PC-3 (cell line): ENCODE results near the gene RAI14. TPM values are rescaled to one million over a fixed set of nuclear protein-coding genes. Genes with fewer than 3 reads are reported as not detected.

Source experiments
- ATAC-seq: fragments of 200-7000 bp; cut with Tn5 transposase; 2 replicates; pipeline ENCODE4 v1.9.1; 2020; ENCODE audit warnings: mild to moderate bottlenecking, moderate library complexity
- BruUV-seq: library from RNA; stranded (reverse); fragments of 400-500 nt; replicated peaks from 2 replicates; lab custom pipeline; 2021; lab: Mats Ljungman, UMichigan
- CTCF ChIA-PET: fragments of 300-600 bp; sonication (Branson Sonifier 250); formaldehyde crosslinking; loops from one replicate; lab custom pipeline; 2022; ENCODE audit warnings: antibody characterized with exemption; lab: Charles Lee
- POLR2A ChIA-PET: fragments of 300-600 bp; sonication (Branson Sonifier 250); formaldehyde crosslinking; loops from one replicate; lab custom pipeline; 2022; ENCODE audit warnings: antibody characterized with exemption; ENCODE audit not compliant: unreplicated experiment; lab: Charles Lee
- DNase-seq: peaks from one replicate; pipeline ENCODE4 v3.0.0-alpha.2; 2015
- H2AFZ ChIP-seq: fragments of 300-600 bp; sonication (generic); 2 replicates; pipeline ENCODE4 v1.6.0; 2016; ENCODE audit warnings: antibody characterized with exemption, low read length
- H3F3A ChIP-seq: fragments of 300-600 bp; sonication (generic); one replicate; pipeline ENCODE4 v1.6.0; 2017; ENCODE audit warnings: antibody characterized with exemption, low read length, control low read depth, mild to moderate bottlenecking; ENCODE audit not compliant: unreplicated experiment
- H3K27ac ChIP-seq: fragments of 300-600 bp; sonication (generic); 2 replicates; pipeline ENCODE4 v1.5.1; 2016; ENCODE audit warnings: mild to moderate bottlenecking, low read length
- H3K27me3 ChIP-seq: fragments of 300-600 bp; sonication (generic); 2 replicates; pipeline ENCODE4 v1.6.1; 2016; ENCODE audit warnings: low read length, mixed read lengths
- H3K36me3 ChIP-seq: fragments of 300-600 bp; sonication (generic); 2 replicates; pipeline ENCODE4 v1.6.1; 2016; ENCODE audit warnings: low read depth, mixed run types, low read length, mixed read lengths
- H3K4me1 ChIP-seq: fragments of 300-600 bp; sonication (generic); 2 replicates; pipeline ENCODE4 v1.5.1; 2016; ENCODE audit warnings: low read length; ENCODE audit not compliant: insufficient read depth
- H3K4me2 ChIP-seq: fragments of 300-600 bp; sonication (generic); 2 replicates; pipeline ENCODE4 v1.6.0; 2016; ENCODE audit warnings: low read length
- H3K4me3 ChIP-seq: fragments of 300-600 bp; sonication (generic); 2 replicates; pipeline ENCODE4 v1.5.1; 2016; ENCODE audit warnings: mild to moderate bottlenecking, low read length, mixed read lengths
- H3K79me2 ChIP-seq: fragments of 300-600 bp; sonication (generic); 2 replicates; pipeline ENCODE4 v1.6.1; 2017; ENCODE audit warnings: low read length, mixed read lengths
- H3K9ac ChIP-seq: fragments of 300-600 bp; sonication (generic); 2 replicates; pipeline ENCODE4 v1.6.0; 2016; ENCODE audit warnings: mild to moderate bottlenecking, low read length
- H3K9me2 ChIP-seq: fragments of 300-600 bp; sonication (generic); replicated peaks from 2 replicates; pipeline ENCODE4 v1.6.1; 2016; ENCODE audit warnings: mixed run types, low read length, mixed read lengths
- H3K9me3 ChIP-seq: fragments of 300-600 bp; sonication (generic); 2 replicates; pipeline ENCODE4 v1.6.1; 2016; ENCODE audit warnings: low read length, mixed read lengths
- H4K20me1 ChIP-seq: fragments of 300-600 bp; sonication (generic); 2 replicates; pipeline ENCODE4 v1.6.1; 2016; ENCODE audit warnings: low read length, mixed read lengths
- EZH2 ChIP-seq: fragments of 300-600 bp; sonication (generic); IDR thresholded peaks from one replicate; pipeline ENCODE4 v1.6.1; 2017; ENCODE audit warnings: antibody characterized with exemption, mild to moderate bottlenecking, low read length; ENCODE audit not compliant: unreplicated experiment
- EZH2phosphoT487 ChIP-seq: fragments of 300-600 bp; sonication (generic); IDR thresholded peaks from 2 replicates; pipeline ENCODE4 v1.6.1; 2018; ENCODE audit warnings: mild to moderate bottlenecking, antibody characterized with exemption, low read length, borderline replicate concordance
- intact Hi-C: fragments of 100-400 bp; cut with micrococcal nuclease; formaldehyde crosslinking; loops from 2 replicates; pipeline ENCODE4 v1.9.0; 2023
- total RNA-seq: library from RNA; depleted of rRNA; stranded (reverse); fragments of >200 nt; gene quantifications from 2 replicates; pipeline ENCODE4 v1.2.3, GENCODE V29; 2014
- TF ChIP-seq, protein P1 (sequence below): fragments of 300-600 bp; sonication (generic); conservative IDR thresholded peaks from 2 replicates; pipeline ENCODE4 v1.5.1; 2017; ENCODE audit warnings: antibody characterized with exemption, low read depth, mild to moderate bottlenecking, low read length

Gene RAI14
- total RNA-seq, 1 experiment from 2014 or later, result 73.5 TPM

DNA sequence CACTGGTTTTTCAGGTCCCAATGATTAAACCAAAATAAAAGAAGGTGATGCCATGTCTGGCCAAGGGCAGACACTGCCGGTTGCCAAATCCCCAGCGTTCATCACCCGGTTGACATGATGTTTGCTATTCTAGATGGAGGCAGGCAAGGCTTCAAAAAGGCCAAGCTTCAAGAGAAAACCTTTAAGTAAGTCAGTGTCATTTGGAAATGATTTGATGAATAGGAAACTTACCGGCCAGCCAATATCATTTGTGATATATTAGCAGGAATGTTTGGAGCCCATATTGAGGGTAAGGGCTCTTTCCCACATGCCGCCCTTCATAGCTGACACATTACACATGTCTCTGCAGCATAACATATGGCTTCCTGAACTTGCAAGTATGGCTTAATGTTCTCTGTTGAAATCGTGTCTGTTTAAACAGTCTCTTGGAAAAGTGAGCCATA lies 93.3 kb downstream of the RAI14 start:
- H3K4me3 ChIP-seq, result no peak overlapping the region
- H3K27ac ChIP-seq, result no peak overlapping the region
- no peak for DNase-seq
- no peak overlapping the region for H3K4me2 ChIP-seq
- POLR2A ChIA-PET, result no interaction called here
- no peaks in the 10 kb centered on the region for H3K9me3 ChIP-seq
- no peaks in the 10 kb centered on the region for H4K20me1 ChIP-seq
- H3K9me2 ChIP-seq, result no peaks in the 10 kb centered on the region
- TF ChIP-seq EZH2 (no peak), EZH2phosphoT487 (no peak)
- TF ChIP-seq, protein P1, sequence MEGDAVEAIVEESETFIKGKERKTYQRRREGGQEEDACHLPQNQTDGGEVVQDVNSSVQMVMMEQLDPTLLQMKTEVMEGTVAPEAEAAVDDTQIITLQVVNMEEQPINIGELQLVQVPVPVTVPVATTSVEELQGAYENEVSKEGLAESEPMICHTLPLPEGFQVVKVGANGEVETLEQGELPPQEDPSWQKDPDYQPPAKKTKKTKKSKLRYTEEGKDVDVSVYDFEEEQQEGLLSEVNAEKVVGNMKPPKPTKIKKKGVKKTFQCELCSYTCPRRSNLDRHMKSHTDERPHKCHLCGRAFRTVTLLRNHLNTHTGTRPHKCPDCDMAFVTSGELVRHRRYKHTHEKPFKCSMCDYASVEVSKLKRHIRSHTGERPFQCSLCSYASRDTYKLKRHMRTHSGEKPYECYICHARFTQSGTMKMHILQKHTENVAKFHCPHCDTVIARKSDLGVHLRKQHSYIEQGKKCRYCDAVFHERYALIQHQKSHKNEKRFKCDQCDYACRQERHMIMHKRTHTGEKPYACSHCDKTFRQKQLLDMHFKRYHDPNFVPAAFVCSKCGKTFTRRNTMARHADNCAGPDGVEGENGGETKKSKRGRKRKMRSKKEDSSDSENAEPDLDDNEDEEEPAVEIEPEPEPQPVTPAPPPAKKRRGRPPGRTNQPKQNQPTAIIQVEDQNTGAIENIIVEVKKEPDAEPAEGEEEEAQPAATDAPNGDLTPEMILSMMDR, result no peak
- no peak overlapping the region for H2AFZ ChIP-seq
- CTCF ChIA-PET, result no interaction called here
- no peak overlapping the region for H3K9ac ChIP-seq
- BruUV-seq, result no TSS peak
- H3K36me3 ChIP-seq, result peaks cover 10% of the 10 kb centered on the region
- H3K27me3 ChIP-seq, result no peaks in the 10 kb centered on the region
- peaks cover 13% of the 10 kb centered on the region for H3K4me1 ChIP-seq
- H3K79me2 ChIP-seq, result peaks cover 58% of the 10 kb centered on the region
- ATAC-seq, result no peak
- intact Hi-C loops, result no loop called here
- no peaks in the 10 kb centered on the region for H3F3A ChIP-seq

DNA sequence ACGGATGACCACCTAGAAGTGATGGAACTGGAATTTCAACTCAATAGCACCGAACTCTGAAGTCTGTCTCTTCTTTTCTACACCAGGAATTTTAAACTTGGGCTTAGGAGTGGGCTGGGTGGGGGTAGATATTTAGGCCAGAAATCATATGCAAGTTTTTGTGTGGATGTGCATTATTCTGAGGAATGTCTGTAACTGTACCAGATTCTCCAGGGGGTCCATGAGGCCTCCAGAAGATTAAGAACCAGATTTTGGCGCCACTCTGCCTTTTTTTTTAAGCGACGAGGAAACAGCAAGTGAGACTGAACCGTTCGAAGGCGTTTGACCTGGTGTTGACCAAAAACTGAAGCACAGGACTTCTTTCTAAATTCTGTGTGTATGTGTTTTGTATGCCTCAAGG lies 94.1 kb downstream of the RAI14 start:
- CTCF ChIA-PET, result no interaction called here

More for the DNA sequence above, 94.1 kb downstream of the RAI14 start:
- no TSS peak for BruUV-seq
- no peak overlapping the region for H3K9ac ChIP-seq
- no peak for TF ChIP-seq EZH2
- TF ChIP-seq EZH2phosphoT487, result no peak
- TF ChIP-seq, protein P1, result no peak
- H3K9me3 ChIP-seq, result no peaks in the 10 kb centered on the region
- H3K9me2 ChIP-seq, result no peaks in the 10 kb centered on the region
- no peak overlapping the region for H2AFZ ChIP-seq
- H3K79me2 ChIP-seq, result peaks cover 59% of the 10 kb centered on the region
- H4K20me1 ChIP-seq, result no peaks in the 10 kb centered on the region
- ATAC-seq, result no peak
- no peaks in the 10 kb centered on the region for H3F3A ChIP-seq
- H3K36me3 ChIP-seq, result peaks cover 10% of the 10 kb centered on the region
- intact Hi-C loops, result loop anchor here (5.0 kb wide), 2 partner anchors 228 to 263 kb away; no protein-coding TSS in a partner anchor
- no peak for DNase-seq
- POLR2A ChIA-PET, result no interaction called here
- no peaks in the 10 kb centered on the region for H3K27me3 ChIP-seq
- H3K4me2 ChIP-seq, result no peak overlapping the region
- H3K4me1 ChIP-seq, result peaks cover 13% of the 10 kb centered on the region
- H3K27ac ChIP-seq, result no peak overlapping the region
- no peak overlapping the region for H3K4me3 ChIP-seq
